Effector CD4-positive, alpha-beta T cell (primary cell): ENCODE results near the gene F13B. TPM values are rescaled to one million over a fixed set of nuclear protein-coding genes. Genes with fewer than 3 reads are reported as not detected.
"Not testable (repeated sequence)": the region's sequence is repeated elsewhere in the genome, so short reads cannot be mapped to it uniquely, and the experiment has no call there.

Source experiments
- DNase-seq: peaks from one replicate; pipeline ENCODE4 v3.0.0-alpha.2; 2020
- total RNA-seq: gene quantifications from one replicate; lab custom pipeline; 2026; lab: John Stamatoyannopoulos, UW

The F13B gene, protein sequence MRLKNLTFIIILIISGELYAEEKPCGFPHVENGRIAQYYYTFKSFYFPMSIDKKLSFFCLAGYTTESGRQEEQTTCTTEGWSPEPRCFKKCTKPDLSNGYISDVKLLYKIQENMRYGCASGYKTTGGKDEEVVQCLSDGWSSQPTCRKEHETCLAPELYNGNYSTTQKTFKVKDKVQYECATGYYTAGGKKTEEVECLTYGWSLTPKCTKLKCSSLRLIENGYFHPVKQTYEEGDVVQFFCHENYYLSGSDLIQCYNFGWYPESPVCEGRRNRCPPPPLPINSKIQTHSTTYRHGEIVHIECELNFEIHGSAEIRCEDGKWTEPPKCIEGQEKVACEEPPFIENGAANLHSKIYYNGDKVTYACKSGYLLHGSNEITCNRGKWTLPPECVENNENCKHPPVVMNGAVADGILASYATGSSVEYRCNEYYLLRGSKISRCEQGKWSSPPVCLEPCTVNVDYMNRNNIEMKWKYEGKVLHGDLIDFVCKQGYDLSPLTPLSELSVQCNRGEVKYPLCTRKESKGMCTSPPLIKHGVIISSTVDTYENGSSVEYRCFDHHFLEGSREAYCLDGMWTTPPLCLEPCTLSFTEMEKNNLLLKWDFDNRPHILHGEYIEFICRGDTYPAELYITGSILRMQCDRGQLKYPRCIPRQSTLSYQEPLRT
- total RNA-seq, result not detected

- DNase-seq, result no peak
Observed at GRCh38 chr1:197066719-197067456, at the start of gene F13B. F13B (minus strand) TSS chr1:197067260; CDS start chr1:197067223, 37 bp downstream.

GRCh38 chr1:197116156-197116555, 49.1 kb upstream of the F13B start:
- DNase-seq, result no peak

GRCh38 chr1:197106869-197107268, 39.8 kb upstream of the F13B start:
- DNase-seq, result no peak

DNA sequence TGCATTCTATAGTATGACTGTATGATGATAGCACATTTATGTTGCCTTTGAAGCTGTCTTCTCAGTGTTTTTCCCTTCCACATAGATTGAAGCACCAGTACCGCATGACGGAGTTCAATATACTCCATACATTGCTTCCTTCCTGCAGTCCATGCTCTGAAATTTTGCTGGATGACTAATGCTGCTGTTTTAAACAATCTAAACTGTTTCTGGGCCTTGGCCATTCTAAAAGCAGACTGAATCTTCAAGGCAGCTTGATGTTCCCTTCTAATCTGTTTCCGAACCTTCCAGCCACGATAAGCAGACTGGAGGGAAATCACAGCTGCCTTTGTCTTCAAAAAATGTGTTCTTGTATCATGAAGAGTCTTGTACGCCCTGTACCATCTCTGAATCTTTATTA, 36.2 kb upstream of the F13B start:
- no peak for DNase-seq

DNA sequence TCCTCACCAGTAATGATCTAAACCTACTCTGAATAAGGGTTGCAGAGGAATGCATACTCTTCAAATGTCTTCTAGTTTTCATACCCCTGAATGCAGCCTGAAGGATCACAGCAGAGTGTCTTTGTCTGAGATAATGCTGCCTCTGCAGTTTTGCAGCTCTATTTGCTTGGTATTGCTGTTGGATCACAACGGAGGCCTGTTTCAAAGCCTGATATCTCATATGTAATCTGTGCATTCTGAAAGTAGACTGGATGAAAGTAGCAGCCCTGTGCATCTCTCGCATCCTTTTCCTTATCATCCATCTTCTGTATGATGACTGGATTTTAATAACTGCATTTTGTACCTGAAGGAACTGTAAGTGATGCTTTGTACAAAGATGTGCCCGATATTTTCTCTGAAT, 34.9 kb upstream of the F13B start:
- DNase-seq, result no peak

- DNase-seq, result no peak
Observed at GRCh38 chr1:197100677-197101076, 33.6 kb upstream of the F13B start.

- no peak for DNase-seq
Observed at GRCh38 chr1:197099444-197099843, 32.4 kb upstream of the F13B start.

DNA sequence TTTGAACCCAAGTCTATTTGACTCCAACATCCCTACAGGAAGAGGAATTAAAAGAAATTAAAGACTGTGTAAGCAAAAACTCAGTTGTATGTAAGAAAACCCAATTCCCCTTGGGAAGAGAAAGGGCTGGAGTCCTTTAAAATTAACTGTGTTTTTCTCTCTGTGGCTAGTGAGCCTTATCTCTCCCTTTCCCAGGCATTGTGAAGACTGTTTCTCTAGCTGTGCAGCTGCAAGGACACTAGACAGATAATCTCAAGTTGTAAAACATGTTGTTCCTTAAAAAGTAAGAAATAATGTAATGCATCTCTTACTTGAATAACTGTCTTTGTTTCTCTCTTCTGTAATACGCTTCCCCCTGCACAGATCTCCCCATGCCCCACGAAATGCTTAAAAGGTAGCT, 29.9 kb upstream of the F13B start:
- DNase-seq, result not testable (repeated sequence)

DNA sequence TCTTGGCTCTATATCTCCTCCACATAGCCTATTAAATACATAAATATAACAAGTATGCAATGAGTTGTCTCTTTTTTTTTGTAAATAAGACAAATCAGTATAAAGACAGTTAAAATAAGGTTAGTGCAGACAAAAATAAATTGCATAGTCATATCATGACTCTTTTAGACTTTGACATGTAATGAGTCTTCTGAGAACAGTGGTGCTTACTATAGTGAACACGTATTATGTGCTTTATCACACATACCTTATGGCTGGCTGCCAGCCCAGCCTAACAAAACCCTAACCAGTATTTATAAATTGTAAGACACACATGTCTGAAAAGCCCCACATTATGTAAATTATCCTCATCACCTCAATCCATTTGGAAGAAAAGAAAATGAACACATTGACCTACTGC, 29.1 kb upstream of the F13B start:
- DNase-seq, result no peak

GRCh38 chr1:197093226-197093885, 26.3 kb upstream of the F13B start:
- DNase-seq, result no peak

DNA sequence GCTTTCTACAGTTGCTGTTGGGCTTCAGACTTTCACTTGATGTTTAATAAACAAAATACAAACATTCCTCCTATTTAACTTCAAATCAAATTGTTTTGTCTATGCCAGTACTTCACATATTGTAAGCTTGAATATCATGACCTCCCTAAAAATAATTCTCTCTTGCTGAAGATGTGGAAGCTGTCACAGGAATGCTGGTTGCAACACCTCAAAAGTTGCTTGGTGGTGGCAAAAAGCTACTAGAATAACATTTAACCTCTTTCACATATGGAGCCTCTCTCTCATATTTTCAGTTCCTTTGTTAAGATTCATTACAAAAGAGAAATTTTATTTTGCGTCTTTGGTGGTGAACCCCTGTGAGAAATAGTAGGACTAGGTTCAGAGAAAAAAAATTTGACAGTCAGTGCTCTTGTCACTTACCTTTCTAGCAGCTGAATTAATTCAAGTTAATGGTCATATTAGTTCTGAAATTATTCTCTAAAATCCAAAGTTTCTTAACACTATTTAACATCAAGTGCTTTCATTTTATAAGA, 25.5 kb upstream of the F13B start:
- DNase-seq, result no peak

GRCh38 chr1:197083474-197083873, 16.4 kb upstream of the F13B start:
- no peak for DNase-seq

- DNase-seq, result no peak
Observed at GRCh38 chr1:197081117-197081753, 14.2 kb upstream of the F13B start.

- DNase-seq, result no peak
Observed at GRCh38 chr1:197080323-197080722, 13.3 kb upstream of the F13B start.

DNA sequence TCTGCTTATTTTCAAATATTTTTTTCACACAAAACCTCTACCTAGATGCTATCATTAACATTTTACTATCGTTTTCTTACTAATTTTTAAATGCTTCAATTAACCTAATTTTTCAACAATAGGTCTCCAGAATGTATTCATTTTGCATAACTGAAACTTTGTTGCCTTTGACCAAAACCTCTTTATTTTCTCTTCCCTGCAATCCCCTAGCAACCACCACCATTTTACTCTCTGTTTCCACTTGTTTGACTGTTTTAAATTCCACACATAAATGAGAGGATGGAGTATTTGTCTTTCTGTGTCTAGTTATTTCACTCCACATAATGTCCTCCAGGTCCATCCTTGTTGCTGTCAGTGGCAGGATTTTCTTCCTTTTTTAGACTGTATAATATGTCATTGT, 9.5 kb upstream of the F13B start:
- no peak for DNase-seq

GRCh38 chr1:197073978-197074377, 6.9 kb upstream of the F13B start:
- no peak for DNase-seq

GRCh38 chr1:197067457-197067818, 378 bp upstream of the F13B start:
- DNase-seq, result no peak

DNA sequence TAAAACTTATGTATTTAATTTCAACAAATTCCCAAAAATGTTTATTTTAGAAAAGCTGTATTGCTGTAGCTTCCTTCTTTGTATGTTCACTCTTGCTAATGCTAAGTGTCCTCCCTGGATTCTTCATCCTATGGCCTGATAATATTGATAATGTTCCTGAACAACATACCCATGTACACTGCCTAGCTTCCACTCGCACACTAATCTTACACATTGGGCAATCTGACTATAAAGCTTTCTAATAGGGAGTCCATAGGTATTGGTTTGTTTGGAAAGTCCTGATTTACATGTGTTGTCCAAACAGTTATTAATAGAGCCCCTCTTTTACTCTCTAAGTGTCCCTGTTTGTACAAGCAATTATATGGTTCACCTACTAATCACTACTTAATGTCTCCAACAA, 783 bp downstream of the F13B start:
- DNase-seq, result no peak

DNA sequence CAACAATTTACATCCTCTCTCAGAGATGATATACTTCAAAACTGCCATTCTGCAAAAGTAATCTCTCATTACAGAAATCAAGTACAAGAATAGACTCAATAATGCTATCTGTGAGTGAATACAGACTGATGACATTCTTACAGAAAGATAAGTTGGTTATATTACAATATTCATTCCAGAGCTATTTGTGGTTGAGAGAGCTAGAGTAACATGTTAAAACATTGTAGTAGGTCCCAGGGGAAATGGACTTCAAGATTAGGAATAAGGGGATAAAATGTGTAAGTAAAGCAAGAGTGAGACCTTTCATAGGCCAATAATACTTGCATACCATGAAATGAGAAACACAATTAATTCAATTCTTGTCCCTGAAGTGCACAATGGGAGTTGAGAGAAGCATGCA, 1.5 kb downstream of the F13B start:
- no peak for DNase-seq

- DNase-seq, result no peak
Observed at GRCh38 chr1:197063212-197063611, 3.8 kb downstream of the F13B start.

- no peak for DNase-seq
Observed at GRCh38 chr1:197062692-197063091, 4.4 kb downstream of the F13B start.

DNA sequence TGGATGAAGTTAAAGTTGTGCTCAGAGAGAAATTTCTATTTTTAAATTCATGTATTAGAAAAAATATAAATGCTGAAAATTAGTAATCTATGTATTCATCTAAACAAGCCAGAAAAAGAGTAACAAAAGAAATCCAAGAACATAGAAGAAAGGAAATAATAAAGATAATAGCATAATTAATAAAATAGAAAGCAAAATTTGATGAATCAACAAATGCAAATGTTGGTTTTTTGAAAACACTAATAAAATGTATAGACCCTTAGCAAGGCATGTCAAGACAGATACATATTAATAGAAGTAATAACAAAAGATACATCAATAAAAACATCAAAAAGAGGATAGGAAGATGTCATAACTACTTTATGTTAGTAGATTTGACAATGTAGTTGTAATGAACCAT, 18.0 kb downstream of the F13B start:
- DNase-seq, result no peak
